ENCODE results near the gene SORCS2.

DNA sequence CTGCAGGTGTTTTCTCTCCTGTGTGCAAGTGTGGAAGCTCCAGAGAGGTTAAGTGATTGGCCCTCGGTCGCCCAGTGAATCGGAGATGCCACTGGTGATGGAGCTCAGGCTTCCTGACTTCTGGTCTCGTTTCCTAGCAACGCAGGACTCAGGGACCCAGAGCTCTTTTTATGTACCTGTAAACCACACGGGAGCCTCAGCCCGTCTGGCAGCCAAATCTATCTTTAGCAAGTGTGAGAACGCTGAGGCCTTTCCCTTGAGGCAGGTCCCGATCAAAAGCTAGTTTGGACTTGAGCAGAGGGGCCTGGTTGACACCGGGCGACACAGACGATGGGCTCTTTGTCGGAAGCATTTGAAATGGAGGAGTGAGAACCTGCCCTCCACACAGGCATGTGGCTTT lies 116.8 kb downstream of the SORCS2 start:
- TF ChIP-seq GATA2 (IDR thresholded peaks at IDR 0.05; ENCODE audit: low read depth, low read length) (no peak), GATA3 (IDR thresholded peaks at IDR 0.05; ENCODE audit: low read depth, low read length) (no peak)

All from SH-SY5Y (cell line).